ENCODE measurements around the gene HECTD4.

The HECTD4 gene

GRCh38 chr12:112317481-112317880 is 64.8 kb downstream of the HECTD4 start:
- no peak for DNase-seq

GRCh38 chr12:112314981-112315380 is 67.2 kb downstream of the HECTD4 start:
- no peak for DNase-seq

GRCh38 chr12:112309797-112310196 is 72.4 kb downstream of the HECTD4 start:
- DNase-seq, result no peak

- no peak for DNase-seq
Measured at GRCh38 chr12:112308652-112309051, 73.6 kb downstream of the HECTD4 start.

GRCh38 chr12:112308161-112308560 is 74.1 kb downstream of the HECTD4 start:
- DNase-seq, result no peak

- no peak for DNase-seq
Measured at GRCh38 chr12:112307317-112308011, 74.8 kb downstream of the HECTD4 start.

- DNase-seq, result no peak
Measured at GRCh38 chr12:112305951-112306350, 76.3 kb downstream of the HECTD4 start.

- peak; percentile 16 to 82 for DNase-seq
Measured at GRCh38 chr12:112304436-112304835, 77.8 kb downstream of the HECTD4 start.

- DNase-seq, result no peak
Measured at GRCh38 chr12:112303799-112304198, 78.4 kb downstream of the HECTD4 start.

GRCh38 chr12:112303004-112303403 is 79.2 kb downstream of the HECTD4 start:
- DNase-seq, result no peak

GRCh38 chr12:112299704-112300103 is 82.5 kb downstream of the HECTD4 start:
- DNase-seq, result no peak

GRCh38 chr12:112297188-112297587 is 85.0 kb downstream of the HECTD4 start:
- DNase-seq, result no peak

GRCh38 chr12:112296183-112296582 is 86.0 kb downstream of the HECTD4 start:
- no peak for DNase-seq

- DNase-seq, result peak in 1 of 2 experiments; percentile 20
Measured at GRCh38 chr12:112294793-112295192, 87.4 kb downstream of the HECTD4 start.

- DNase-seq, result no peak
Measured at GRCh38 chr12:112288638-112289037, 93.6 kb downstream of the HECTD4 start.

- DNase-seq, result no peak
Measured at GRCh38 chr12:112285600-112286401, 96.4 kb downstream of the HECTD4 start.

- DNase-seq, result no peak
Measured at GRCh38 chr12:112283546-112283945, 98.7 kb downstream of the HECTD4 start.

GRCh38 chr12:112282920-112283319 is 99.3 kb downstream of the HECTD4 start:
- no peak for DNase-seq

GRCh38 chr12:112275836-112276235 is 106.4 kb downstream of the HECTD4 start:
- no peak for DNase-seq

GRCh38 chr12:112275207-112275606 is 107.0 kb downstream of the HECTD4 start:
- no peak for DNase-seq

GRCh38 chr12:112270673-112271072 is 111.6 kb downstream of the HECTD4 start:
- DNase-seq, result no peak

- DNase-seq, result no peak
Measured at GRCh38 chr12:112266473-112266872, 115.8 kb downstream of the HECTD4 start.

- DNase-seq, result no peak
Measured at GRCh38 chr12:112261559-112261958, 120.7 kb downstream of the HECTD4 start.

GRCh38 chr12:112258926-112259325 is 123.3 kb downstream of the HECTD4 start:
- no peak for DNase-seq

Data from NCI-H524 (cell line).